ENCODE measurements around the gene NUP107. TPM values are rescaled to one million over a fixed set of nuclear protein-coding genes. Genes with fewer than 3 reads are reported as not detected.

The NUP107 gene
- 21.3 and 26.3 TPM in 2 replicates for total RNA-seq

DNA sequence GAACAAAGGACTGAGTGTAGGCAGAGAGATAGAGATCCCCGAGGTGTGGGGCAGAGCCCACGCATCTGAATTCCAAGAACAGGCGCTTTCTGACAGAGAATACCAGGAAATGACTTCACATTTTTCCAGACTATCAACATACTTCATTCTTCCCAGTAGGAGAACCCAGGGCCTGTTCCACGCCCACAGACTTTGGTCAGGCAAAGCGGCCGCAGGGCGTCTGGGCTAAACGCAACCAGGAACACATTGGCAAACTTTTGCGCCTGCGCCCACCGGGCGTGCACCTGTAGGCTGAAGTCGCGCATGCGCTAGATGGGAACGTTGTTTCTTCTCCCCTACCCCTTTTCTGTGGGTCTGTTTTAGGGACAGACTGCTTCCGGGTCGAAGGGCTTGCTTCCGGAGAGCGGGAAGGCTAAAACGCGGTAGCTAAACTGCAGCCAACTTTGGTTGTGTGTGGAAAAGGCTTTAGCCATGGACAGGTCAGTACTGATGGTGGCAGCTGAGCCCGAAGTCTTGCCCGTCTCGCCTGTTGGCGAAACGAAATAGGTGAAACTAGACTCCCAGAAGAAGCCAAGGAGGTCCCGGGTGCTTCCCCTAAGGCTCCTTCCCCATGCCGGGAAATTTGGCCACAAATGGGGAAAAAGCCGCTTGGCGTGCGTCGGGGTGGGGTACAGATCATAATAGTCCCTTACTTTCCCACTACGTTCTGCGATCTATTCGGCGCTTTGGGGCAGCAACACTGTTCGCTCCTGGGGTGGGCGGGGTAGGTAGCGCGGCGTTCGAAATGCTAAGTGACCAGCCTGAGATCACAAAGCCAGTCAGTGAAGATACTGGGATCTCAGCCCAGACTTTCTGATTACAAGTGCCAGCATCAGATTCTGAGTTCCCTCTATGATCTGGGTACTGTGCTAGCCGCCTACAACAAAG is at the start of gene NUP107:
TSS of gene NUP107 (plus strand) at position 384 of the 927 bp plus-strand sequence. CDS start at position 472, 88 bp downstream.

DNA sequence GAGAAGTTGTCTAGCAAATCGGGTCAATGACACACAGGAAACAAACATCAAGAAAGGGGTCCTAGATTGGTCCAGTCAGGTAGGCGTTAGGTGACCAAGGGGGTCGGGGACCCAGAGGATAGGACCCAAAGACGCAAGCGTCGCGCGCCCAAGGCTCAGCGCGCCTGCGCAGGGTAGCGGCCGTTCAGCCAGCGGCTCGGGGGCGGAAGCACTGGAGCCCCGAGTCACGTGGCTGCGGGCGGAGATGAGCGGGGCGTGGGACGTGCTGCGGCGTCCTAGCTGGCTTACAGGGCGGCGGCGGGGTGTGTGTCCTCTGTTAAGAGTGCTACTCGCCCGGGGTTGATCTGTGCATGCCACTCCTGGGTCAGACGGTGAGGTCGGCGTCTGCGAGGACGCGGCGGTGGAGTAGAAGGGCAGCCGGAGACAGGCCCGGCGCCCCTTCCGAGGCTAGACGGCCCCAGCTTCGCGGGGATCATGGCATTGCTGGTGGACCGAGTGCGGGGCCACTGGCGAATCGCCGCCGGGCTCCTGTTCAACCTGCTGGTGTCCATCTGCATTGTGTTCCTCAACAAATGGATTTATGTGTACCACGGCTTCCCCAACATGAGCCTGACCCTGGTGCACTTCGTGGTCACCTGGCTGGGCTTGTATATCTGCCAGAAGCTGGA is 59.3 kb downstream of the NUP107 start, which contains the start of gene SLC35E3:
TSS of gene SLC35E3 (plus strand) at position 273 of the 668 bp plus-strand sequence. CDS start at position 475, 202 bp downstream.

Other genes with a start within 250 kb of the NUP107 start
- gene RAP1B, start 76.1 kb upstream of the NUP107 start, total RNA-seq = 121 and 180 TPM in 2 replicates
- gene SLC35E3, start 59.2 kb downstream of the NUP107 start, total RNA-seq = 2.6 and 3.1 TPM in 2 replicates
- gene MDM2, start 121.2 kb downstream of the NUP107 start, total RNA-seq = 136 and 228 TPM in 2 replicates
- 3.0 and 7.3 TPM in 2 replicates for gene CPM, start 246.2 kb downstream of the NUP107 start, total RNA-seq